Caco-2 (cell line): Measurements from ENCODE around the gene ASB4. TPM values are rescaled to one million over a fixed set of nuclear protein-coding genes. Genes with fewer than 3 reads are reported as not detected.

ENCODE experiments used
- BruUV-seq: library from RNA; stranded (reverse); fragments of 400-500 nt; replicated peaks from 2 replicates; lab custom pipeline; 2021; lab: Mats Ljungman, UMichigan
- CTCF ChIA-PET: fragments of 300-600 bp; sonication (Branson Sonifier 250); formaldehyde crosslinking; loops from one replicate; lab custom pipeline; 2022; ENCODE audit warnings: antibody characterized with exemption; lab: Charles Lee
- POLR2A ChIA-PET: fragments of 300-600 bp; sonication (Branson Sonifier 250); formaldehyde crosslinking; loops from one replicate; lab custom pipeline; 2022; ENCODE audit warnings: antibody characterized with exemption; lab: Charles Lee
- DNase-seq, 2 experiments: peaks; one replicate each; pipeline versions ENCODE4 v3.0.0 to v3.0.0-alpha.2; 2020 to 2022
- H3K27me3 ChIP-seq: replicated peaks from 2 replicates; pipeline ENCODE4 v1.6.0; 2011; ENCODE audit warnings: low read length; ENCODE audit not compliant: control insufficient read depth, insufficient read depth
- H3K36me3 ChIP-seq: 2 replicates; pipeline ENCODE4 v1.5.1; 2011; ENCODE audit warnings: low read length; ENCODE audit not compliant: control insufficient read depth, insufficient read depth
- H3K4me1 ChIP-seq: fragments of 250-450 bp; sonication (Bioruptor Pico); 2 replicates; pipeline ENCODE4 v1.5.1; 2020; ENCODE audit warnings: mild to moderate bottlenecking
- H3K4me3 ChIP-seq: 2 replicates; pipeline ENCODE4 v1.5.1; 2011; ENCODE audit warnings: low read depth, mild to moderate bottlenecking, control low read depth, low read length
- H3K9me3 ChIP-seq: fragments of 250-450 bp; sonication (Bioruptor Pico); 2 replicates; pipeline ENCODE4 v1.5.1; 2020; ENCODE audit warnings: mild to moderate bottlenecking, moderate library complexity
- H3K27ac Mint-ChIP-seq: one replicate; pipeline ENCODE4 v1.8.0; 2022; ENCODE audit warnings: mixed read lengths; ENCODE audit not compliant: unreplicated experiment
- H3K27me3 Mint-ChIP-seq: one replicate; pipeline ENCODE4 v1.8.0; 2022; ENCODE audit warnings: mixed read lengths; ENCODE audit not compliant: insufficient read depth, unreplicated experiment
- H3K36me3 Mint-ChIP-seq: one replicate; pipeline ENCODE4 v1.8.0; 2022; ENCODE audit warnings: mild to moderate bottlenecking, mixed read lengths; ENCODE audit not compliant: insufficient read depth, unreplicated experiment
- H3K4me1 Mint-ChIP-seq: one replicate; pipeline ENCODE4 v1.8.0; 2022; ENCODE audit warnings: low read depth, mixed read lengths; ENCODE audit not compliant: unreplicated experiment
- H3K4me3 Mint-ChIP-seq: one replicate; pipeline ENCODE4 v1.8.0; 2022; ENCODE audit warnings: mild to moderate bottlenecking, moderate library complexity, mixed read lengths; ENCODE audit not compliant: unreplicated experiment
- H3K9me3 Mint-ChIP-seq: one replicate; pipeline ENCODE4 v1.8.0; 2022; ENCODE audit warnings: mixed read lengths; ENCODE audit not compliant: unreplicated experiment
- intact Hi-C: fragments of 100-400 bp; cut with micrococcal nuclease; formaldehyde crosslinking; loops from one replicate; pipeline ENCODE4 v1.10.0; 2022; ENCODE audit not compliant: unreplicated experiment
- total RNA-seq: library from RNA; stranded (reverse); gene quantifications from 2 replicates; pipeline ENCODE4 v1.2.3, GENCODE V29; 2022
- TF ChIP-seq, protein P1 (sequence below), 2 experiments: fragments of 200-600 bp in 1 of 2; IDR thresholded peaks; 1 replicate in 1 of 2; 2 replicates in 1 of 2; pipeline versions ENCODE4 v1.5.1 to v1.8.0; 2011 to 2022; ENCODE audit warnings: antibody characterized with exemption in 1 of 2, control low read depth in 1 of 2, inconsistent platforms in 1 of 2, low read depth in 1 of 2, low read length in 1 of 2, mild to moderate bottlenecking in 1 of 2, moderate library complexity in 1 of 2; ENCODE audit not compliant: insufficient read depth in 1 of 2, severe bottlenecking in 1 of 2, unreplicated experiment in 1 of 2

The ASB4 gene
- total RNA-seq, 1 experiment from 2014 or later = not detected

DNA sequence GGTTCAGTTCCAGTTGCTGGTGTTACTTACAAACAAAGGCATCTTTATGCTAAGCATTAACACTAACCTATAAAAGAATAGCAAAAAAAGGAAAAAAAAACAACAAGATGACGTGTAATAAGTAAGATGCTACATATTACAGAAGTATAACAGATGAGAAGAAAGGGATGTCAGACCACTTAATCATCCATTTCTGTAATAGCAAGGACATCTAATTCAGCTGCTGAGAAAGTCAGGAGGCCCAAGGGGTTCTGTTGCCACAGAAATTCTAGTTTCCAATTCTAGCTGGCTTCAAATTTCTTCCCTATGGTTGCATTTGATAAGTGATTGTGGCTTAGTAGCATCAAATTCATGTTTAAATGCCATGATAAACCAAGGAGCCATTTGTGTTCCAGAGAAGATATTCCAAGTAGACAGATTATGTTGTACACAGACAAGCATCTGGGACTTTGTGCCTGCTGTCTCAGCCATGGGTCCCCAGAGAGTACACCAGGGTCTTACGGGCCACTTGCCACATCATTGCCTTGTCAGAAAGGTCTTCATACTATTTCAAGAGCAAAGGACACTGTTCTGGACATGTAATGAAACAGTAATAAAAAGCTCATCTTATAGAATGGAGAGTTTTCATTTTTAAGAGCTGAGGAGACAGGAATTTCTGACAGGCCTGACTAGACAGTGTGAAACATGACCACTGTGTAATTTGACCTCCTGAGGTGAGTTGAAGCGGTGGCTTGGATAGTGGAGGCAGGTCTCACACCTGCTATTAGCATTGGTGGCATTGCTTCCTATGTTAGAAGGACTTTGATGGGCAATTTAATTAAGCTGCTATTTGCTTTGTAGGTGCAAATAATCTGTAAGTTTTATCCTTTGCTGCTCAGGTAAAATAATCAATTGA is 4.2 kb upstream of the ASB4 start:
- Mint-ChIP-seq H3K4me3 (no peak overlapping the region), H3K36me3 (no peaks in the 10 kb centered on the region), H3K27me3 (no peaks in the 10 kb centered on the region), H3K27ac (no peak overlapping the region), H3K4me1 (peaks cover 11% of the 10 kb centered on the region), H3K9me3 (no peaks in the 10 kb centered on the region)
- H3K4me1 ChIP-seq = peaks cover 18% of the 10 kb centered on the region
- no peaks in the 10 kb centered on the region for H3K27me3 ChIP-seq
- CTCF ChIA-PET = no interaction called here
- no peak overlapping the region for H3K4me3 ChIP-seq
- intact Hi-C loops = no loop called here
- no peak for DNase-seq
- H3K9me3 ChIP-seq = no peaks in the 10 kb centered on the region
- TF ChIP-seq, protein P1, sequence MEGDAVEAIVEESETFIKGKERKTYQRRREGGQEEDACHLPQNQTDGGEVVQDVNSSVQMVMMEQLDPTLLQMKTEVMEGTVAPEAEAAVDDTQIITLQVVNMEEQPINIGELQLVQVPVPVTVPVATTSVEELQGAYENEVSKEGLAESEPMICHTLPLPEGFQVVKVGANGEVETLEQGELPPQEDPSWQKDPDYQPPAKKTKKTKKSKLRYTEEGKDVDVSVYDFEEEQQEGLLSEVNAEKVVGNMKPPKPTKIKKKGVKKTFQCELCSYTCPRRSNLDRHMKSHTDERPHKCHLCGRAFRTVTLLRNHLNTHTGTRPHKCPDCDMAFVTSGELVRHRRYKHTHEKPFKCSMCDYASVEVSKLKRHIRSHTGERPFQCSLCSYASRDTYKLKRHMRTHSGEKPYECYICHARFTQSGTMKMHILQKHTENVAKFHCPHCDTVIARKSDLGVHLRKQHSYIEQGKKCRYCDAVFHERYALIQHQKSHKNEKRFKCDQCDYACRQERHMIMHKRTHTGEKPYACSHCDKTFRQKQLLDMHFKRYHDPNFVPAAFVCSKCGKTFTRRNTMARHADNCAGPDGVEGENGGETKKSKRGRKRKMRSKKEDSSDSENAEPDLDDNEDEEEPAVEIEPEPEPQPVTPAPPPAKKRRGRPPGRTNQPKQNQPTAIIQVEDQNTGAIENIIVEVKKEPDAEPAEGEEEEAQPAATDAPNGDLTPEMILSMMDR (IDR thresholded peaks at IDR 0.05; ENCODE audit: insufficient read depth in 1 of 2, low read depth in 1 of 2, low read length in 1 of 2, severe bottlenecking in 1 of 2, unreplicated experiment in 1 of 2) = no peak
- BruUV-seq = no TSS peak
- no peaks in the 10 kb centered on the region for H3K36me3 ChIP-seq
- POLR2A ChIA-PET = no interaction called here

DNA sequence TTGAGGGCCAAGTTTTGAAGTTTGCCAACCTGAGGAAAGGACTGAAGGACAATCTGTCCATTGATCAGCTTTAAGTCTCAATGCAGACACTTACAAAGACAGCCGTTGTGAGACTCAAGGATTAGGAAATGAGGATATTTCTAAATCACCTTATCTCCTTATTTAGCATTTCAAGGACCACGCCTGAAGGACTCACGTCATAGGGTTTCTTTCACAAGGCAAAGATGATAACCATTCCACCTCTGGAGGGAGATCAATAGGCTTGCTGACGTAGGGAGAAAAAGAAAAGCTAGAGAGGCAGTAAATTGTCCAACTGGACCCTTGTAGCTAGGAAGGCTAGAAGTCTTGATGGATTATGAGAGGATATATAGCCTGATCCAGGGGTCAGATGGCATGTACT is 3.3 kb upstream of the ASB4 start:
- Histone ChIP-seq H3K4me3 (no peak overlapping the region), H3K36me3 (no peaks in the 10 kb centered on the region), H3K9me3 (no peaks in the 10 kb centered on the region), H3K4me1 (peaks cover 15% of the 10 kb centered on the region), H3K27me3 (no peaks in the 10 kb centered on the region)
- TF ChIP-seq, protein P1 (IDR thresholded peaks at IDR 0.05; ENCODE audit: insufficient read depth in 1 of 2, low read depth in 1 of 2, low read length in 1 of 2, severe bottlenecking in 1 of 2, unreplicated experiment in 1 of 2) = no peak
- H3K27ac Mint-ChIP-seq = no peak overlapping the region
- H3K36me3 Mint-ChIP-seq = no peaks in the 10 kb centered on the region
- no peak overlapping the region for H3K4me3 Mint-ChIP-seq
- intact Hi-C loops = no loop called here
- no peaks in the 10 kb centered on the region for H3K9me3 Mint-ChIP-seq
- POLR2A ChIA-PET = no interaction called here
- peaks cover 11% of the 10 kb centered on the region for H3K4me1 Mint-ChIP-seq
- no peaks in the 10 kb centered on the region for H3K27me3 Mint-ChIP-seq
- CTCF ChIA-PET = no interaction called here
- BruUV-seq = no TSS peak
- no peak for DNase-seq

- H3K9me3 Mint-ChIP-seq = no peaks in the 10 kb centered on the region
- Histone ChIP-seq H3K9me3 (no peaks in the 10 kb centered on the region), H3K4me3 (no peak overlapping the region), H3K27me3 (no peaks in the 10 kb centered on the region), H3K4me1 (peaks cover 37% of the 10 kb centered on the region), H3K36me3 (no peaks in the 10 kb centered on the region)
- no peaks in the 10 kb centered on the region for H3K36me3 Mint-ChIP-seq
- CTCF ChIA-PET = interaction anchor here (0.6 to 1.5 kb wide), 3 partner anchors 21 to 728 kb away, joined by 3 to 8 read pairs (median 4); no protein-coding TSS in a partner anchor
- no peak overlapping the region for H3K27ac Mint-ChIP-seq
- BruUV-seq = no TSS peak
- intact Hi-C loops = no loop called here
- no peak overlapping the region for H3K4me3 Mint-ChIP-seq
- peak in 1 of 2 experiments; percentile 38 for DNase-seq
- peaks cover 33% of the 10 kb centered on the region for H3K4me1 Mint-ChIP-seq
- H3K27me3 Mint-ChIP-seq = no peaks in the 10 kb centered on the region
- POLR2A ChIA-PET = no interaction called here
- TF ChIP-seq, protein P1 (IDR thresholded peaks at IDR 0.05; ENCODE audit: insufficient read depth in 1 of 2, low read depth in 1 of 2, low read length in 1 of 2, severe bottlenecking in 1 of 2, unreplicated experiment in 1 of 2) = no peak
Observed at GRCh38 chr7:95490231-95490762, 4.6 kb downstream of the ASB4 start.
